Stimulated activated CD8-positive, alpha-beta memory T cell treated with anti-CD3 and anti-CD28 coated beads, Interleukin-7, amount 100 ng/mL, for 24 hours (primary cell): ENCODE results near the gene UBAP2L.
A peak's percentile ranks its signal among the peaks of the same experiment; 100 is the strongest.
"Not testable (repeated sequence)": the region's sequence is repeated elsewhere in the genome, so short reads cannot be mapped to it uniquely, and the experiment has no call there.

ENCODE experiments used
- DNase-seq: peaks from one replicate; pipeline ENCODE4 v3.0.0-alpha.2; 2020; ENCODE audit warnings: low read depth

Gene UBAP2L

GRCh38 chr1:154198756-154199562, 21.8 kb upstream of the UBAP2L start:
- no peak for DNase-seq

GRCh38 chr1:154199563-154199879, 21.2 kb upstream of the UBAP2L start:
- no peak for DNase-seq

DNA sequence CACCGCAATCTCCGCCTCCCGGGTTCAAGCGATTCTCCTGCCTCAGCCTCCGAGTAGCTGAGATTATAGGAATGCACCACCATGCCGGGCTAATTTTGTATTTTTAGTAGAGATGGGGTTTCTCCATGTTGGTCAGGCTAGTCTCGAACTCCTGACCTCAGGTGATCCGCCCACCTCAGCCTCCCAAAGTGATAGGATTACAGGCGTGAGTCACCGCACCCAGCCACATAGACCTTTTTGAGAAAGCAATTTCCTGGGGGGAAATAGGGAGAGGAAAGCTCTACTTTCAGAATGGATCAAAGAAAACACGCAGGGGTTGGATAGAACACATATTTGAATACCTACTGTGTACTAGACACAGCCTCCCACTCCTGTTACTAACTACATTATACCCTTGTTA, 15.0 kb upstream of the UBAP2L start:
- DNase-seq = not testable (repeated sequence)

- DNase-seq = no peak
Measured at GRCh38 chr1:154206196-154206595, 14.6 kb upstream of the UBAP2L start, which contains the start of gene CFAP141. Gene CFAP141, minus strand, starts transcription at chr1:154206333. Its CDS starts 26 bp downstream, at chr1:154206307.

DNA sequence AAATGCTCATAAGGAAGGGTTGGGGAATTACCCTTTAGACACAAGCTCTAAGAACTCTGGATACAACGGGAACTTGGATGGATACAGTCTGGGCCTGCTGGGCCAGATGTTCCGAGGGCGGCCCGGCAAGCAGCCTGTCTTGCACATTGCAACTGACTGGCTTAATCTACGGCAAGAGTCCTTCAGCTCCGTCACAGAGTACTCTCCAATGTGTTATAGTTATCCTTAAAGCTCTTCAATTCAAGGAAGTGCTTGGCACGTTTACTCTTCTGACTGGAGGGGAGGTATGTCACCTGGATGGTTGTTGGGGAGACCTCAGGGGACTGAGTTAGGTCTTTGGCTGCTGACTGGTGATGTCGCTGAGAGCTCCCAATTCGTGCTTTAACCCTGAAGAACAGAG, 13.5 kb upstream of the UBAP2L start:
- DNase-seq = no peak

- no peak for DNase-seq
Measured at GRCh38 chr1:154208677-154209388, 11.9 kb upstream of the UBAP2L start.

GRCh38 chr1:154212083-154212482, 8.7 kb upstream of the UBAP2L start:
- no peak for DNase-seq

DNA sequence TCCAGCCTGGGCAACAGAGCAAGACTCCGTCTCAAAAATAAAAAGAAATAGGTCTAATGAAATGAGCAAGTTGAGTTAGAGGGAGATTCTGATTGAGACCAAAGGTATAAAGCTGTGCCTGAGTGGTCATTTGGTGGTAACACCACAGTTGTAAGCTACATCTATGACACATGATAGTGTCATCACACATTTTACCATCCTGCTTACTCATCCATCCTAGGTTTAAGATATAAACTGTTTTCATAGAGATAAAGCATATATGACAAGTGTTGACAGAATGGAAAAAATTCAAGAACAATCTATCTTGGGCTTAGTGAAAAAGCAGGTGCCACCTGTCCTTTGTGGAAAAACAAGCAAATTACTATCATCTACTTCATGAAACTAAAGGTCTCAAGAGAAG, 7.5 kb upstream of the UBAP2L start:
- DNase-seq = no peak

- no peak for DNase-seq
Measured at GRCh38 chr1:154218545-154218944, 2.2 kb upstream of the UBAP2L start.

- DNase-seq = no peak
Measured at GRCh38 chr1:154219541-154219940, 1.2 kb upstream of the UBAP2L start.

DNA sequence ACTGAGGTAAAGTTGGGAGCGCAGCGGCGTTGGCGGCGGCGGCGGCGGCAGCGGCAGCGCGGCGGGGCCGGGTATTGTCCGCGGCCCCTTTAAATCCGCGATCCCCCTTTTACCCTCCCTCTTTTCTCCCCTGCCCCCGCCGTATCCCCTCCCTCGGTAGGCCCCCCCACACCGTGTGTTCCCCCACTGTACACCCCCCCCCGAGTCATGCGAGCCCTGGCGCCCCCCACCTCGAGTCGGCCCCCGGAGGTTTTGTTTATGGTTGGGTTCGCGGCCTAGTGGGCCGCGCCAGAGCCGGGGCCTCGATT, 169 bp downstream of the UBAP2L start:
- DNase-seq = no peak

DNA sequence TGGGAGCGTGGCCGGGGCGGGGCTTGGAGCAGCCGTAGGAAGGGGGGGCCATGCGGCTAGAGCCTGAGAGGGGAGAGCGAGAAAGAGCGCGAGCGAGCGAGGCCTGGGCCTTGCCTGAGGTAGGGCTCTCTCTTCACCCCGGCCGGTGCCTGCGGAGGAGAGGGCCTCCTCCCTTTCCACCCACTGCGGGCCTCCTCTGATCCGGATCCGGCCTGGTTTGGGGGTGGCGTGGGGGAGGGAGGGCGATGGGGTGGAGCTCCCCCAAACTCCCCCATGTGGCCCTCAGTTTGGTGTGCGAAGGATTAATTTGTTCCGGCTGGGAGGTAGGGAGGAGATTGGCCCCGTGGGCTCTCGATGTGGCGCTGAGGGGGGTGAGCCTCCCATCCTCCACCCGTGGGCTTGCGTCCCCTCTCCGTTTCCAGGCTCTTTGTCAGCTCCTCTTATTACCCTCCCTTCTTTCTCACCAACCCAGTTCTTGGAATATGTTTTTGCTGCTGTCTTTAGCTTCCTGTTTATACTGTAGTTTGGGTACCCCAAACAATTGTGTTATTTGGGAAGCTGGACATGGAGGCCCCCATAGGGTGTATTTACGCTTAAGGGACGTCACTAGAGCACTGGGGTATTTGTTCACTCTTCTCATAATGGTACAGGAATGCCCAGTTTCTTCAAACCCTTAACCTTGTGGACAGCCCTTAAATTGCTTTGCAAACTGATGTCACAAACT, 685 bp downstream of the UBAP2L start:
- peak; percentile 22 for DNase-seq

- DNase-seq = no peak
Measured at GRCh38 chr1:154222518-154222917, 1.8 kb downstream of the UBAP2L start.

GRCh38 chr1:154222918-154223317, 2.2 kb downstream of the UBAP2L start:
- DNase-seq = no peak

- no peak for DNase-seq
Measured at GRCh38 chr1:154223621-154224020, 2.9 kb downstream of the UBAP2L start.

- DNase-seq = no peak
Measured at GRCh38 chr1:154225370-154225769, 4.6 kb downstream of the UBAP2L start.

DNA sequence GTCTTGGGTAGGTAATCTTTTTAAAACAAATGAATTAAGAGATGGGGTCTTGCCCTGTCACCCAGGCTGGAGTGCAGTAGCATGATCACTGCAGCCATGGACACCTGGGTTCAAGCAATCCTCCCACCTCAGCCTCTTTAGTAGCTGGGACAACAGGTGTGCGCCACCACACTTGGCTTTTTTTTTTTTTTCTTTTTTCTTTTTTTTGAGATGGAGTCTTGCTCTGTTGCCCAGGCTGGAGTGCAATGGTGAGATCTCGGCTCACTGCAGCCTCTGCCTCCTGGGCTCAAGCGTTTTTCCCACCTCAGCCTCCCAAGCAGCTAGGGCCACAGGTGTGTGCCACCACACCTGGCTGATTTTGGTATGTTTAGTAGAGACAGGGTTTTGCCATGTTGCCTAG, 10.4 kb downstream of the UBAP2L start:
- not testable (repeated sequence) for DNase-seq

GRCh38 chr1:154233127-154233526, 12.4 kb downstream of the UBAP2L start:
- not testable (repeated sequence) for DNase-seq

DNA sequence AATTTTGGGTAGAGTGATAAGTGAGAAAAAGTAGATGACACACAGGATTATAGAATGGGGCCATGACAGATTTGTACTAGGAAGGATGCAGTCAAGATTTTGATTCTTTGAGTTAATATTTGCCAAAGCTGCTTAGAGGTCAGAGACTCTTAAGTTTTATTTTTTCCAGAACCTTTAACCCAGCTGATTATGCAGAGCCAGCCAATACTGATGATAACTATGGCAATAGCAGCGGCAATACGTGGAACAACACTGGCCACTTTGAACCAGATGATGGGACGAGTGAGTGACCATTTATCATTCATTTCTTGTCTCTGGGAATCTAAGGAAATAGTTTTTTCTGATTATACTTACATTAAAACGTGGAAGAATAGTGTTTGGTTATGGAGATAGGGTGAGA, 16.1 kb downstream of the UBAP2L start:
- no peak for DNase-seq

- DNase-seq = no peak
Measured at GRCh38 chr1:154237435-154237834, 16.7 kb downstream of the UBAP2L start.

- no peak for DNase-seq
Measured at GRCh38 chr1:154237880-154238506, 17.2 kb downstream of the UBAP2L start.

- DNase-seq = no peak
Measured at GRCh38 chr1:154239491-154239890, 18.7 kb downstream of the UBAP2L start.
